ENCODE results near the gene PTPRM. TPM values are rescaled to one million over a fixed set of nuclear protein-coding genes. Genes with fewer than 3 reads are reported as not detected.

Gene PTPRM
- total RNA-seq, 1 donor from 2014 or later: 32.3 TPM

GRCh38 chr18:7850446-7850845, 283.3 kb downstream of the PTPRM start:
- no peak for DNase-seq (ENCODE audit: low read depth in 2 of 2)

DNA sequence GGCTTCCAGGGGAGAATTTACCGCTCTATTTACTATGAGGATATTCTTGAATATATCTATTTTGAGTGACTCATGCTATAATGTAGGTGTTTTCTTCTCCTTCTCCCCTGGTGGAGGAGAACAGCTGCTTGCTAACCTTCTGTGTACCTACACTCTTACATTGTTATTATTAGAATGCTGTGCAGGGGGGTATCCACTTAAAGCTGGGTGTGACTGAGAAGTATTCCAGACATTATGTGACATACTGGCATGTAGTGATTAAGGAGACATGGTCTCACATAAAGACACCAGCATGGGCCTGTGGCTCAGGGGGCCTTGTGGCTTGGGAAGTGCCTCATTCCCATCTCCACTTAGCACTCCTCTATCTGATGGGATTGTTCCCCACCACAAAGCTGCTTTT, 287.9 kb downstream of the PTPRM start:
- no peak for DNase-seq (ENCODE audit: low read depth in 2 of 2)

DNA sequence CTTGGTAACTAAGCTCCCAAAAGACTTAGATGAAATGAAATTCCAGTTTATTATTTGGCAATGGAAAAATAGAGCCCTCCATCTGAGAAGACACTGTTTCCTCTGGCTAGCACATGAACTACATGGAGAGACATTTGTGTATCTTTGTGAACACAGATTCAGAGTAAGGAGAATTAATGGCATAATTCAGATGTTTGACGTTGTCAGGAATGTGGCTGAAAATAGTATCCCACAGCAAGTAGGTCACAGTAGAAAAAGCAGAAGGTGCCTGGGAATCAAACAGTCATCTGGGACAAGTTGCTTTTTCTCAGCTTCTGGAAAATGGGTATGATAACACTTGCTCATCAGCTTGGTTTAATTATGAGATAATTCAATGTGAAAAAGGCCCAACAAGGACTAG, 288.6 kb downstream of the PTPRM start:
- DNase-seq (ENCODE audit: low read depth in 2 of 2): no peak

- no peak for DNase-seq (ENCODE audit: low read depth in 2 of 2)
These were observed 289.0 kb downstream of the PTPRM start for GRCh38 chr18:7856116-7856515.

DNA sequence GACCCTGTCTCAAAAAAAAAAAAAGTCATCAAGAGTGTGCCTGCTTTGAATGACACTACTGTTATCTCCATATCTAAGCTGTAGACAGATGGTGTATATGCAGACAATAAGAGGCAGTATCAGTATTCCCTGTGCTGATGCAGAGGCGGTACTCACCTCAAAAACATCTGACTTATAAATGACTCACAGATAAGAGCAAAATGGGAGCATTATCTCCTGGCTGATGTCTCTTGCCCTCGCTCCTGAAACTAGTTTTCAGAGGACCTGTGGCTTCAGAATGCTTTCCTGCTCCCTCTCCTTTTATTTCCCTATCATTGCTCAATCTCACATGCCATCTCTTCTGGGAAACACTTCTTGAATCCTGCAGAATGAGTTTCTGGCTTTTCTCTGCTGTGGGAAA, 289.6 kb downstream of the PTPRM start:
- no peak for DNase-seq (ENCODE audit: low read depth in 2 of 2)

GRCh38 chr18:7857562-7857961, 290.4 kb downstream of the PTPRM start:
- no peak for DNase-seq (ENCODE audit: low read depth in 2 of 2)

GRCh38 chr18:7859122-7859521, 292.0 kb downstream of the PTPRM start:
- no peak for DNase-seq (ENCODE audit: low read depth in 2 of 2)

DNA sequence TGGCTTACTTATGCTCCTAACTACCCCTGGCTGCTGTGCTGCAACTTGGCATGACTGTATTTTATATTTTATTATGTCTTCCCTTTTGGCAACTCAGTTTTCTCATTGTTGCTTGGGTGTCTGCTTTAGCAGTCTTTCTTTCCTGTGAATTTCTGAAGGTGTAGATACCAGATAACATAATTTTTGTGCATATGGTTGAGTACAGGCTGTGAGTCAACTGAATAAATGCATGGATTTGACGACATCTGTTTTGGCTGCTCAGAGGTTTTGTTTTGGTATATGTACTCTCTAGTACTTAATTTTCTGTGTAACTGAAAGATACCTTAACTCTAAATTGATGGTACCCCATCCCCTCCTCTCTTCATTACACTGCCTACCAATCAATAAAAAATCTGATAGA, 303.1 kb downstream of the PTPRM start:
- no peak for DNase-seq (ENCODE audit: low read depth in 2 of 2)

DNA sequence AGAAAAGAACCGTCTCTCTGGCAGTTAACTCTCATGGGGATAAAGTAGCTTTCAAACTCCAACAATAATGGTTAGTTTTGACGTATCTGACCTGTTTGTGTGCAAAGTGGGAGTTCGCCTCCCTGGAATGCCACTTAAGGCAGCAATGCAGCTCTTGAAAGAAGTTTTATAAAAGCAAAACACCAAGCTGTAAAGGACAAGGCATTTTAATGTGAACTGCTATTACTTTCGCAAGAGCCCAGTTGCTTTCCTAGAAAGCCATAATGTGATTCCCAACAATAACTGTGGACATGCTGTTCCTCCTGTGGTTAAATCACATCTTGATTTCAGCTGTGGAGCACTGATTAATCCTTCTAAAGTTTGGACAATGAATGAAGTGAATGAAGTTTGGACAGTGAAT, 303.7 kb downstream of the PTPRM start:
- DNase-seq (ENCODE audit: low read depth in 2 of 2): no peak

- DNase-seq (ENCODE audit: low read depth in 2 of 2): no peak
These were observed 304.7 kb downstream of the PTPRM start for GRCh38 chr18:7871560-7872456.

- peak; percentile 25 to 75 for DNase-seq (ENCODE audit: low read depth in 2 of 2)
These were observed 305.5 kb downstream of the PTPRM start for GRCh38 chr18:7872569-7872968.

GRCh38 chr18:7873316-7873715, 306.2 kb downstream of the PTPRM start:
- DNase-seq (ENCODE audit: low read depth in 2 of 2): no peak

GRCh38 chr18:7876354-7877104, 309.4 kb downstream of the PTPRM start:
- no peak for DNase-seq (ENCODE audit: low read depth in 2 of 2)

GRCh38 chr18:7877609-7878008, 310.5 kb downstream of the PTPRM start:
- DNase-seq (ENCODE audit: low read depth in 2 of 2): peak in 1 of 2 donors; percentile 7

DNA sequence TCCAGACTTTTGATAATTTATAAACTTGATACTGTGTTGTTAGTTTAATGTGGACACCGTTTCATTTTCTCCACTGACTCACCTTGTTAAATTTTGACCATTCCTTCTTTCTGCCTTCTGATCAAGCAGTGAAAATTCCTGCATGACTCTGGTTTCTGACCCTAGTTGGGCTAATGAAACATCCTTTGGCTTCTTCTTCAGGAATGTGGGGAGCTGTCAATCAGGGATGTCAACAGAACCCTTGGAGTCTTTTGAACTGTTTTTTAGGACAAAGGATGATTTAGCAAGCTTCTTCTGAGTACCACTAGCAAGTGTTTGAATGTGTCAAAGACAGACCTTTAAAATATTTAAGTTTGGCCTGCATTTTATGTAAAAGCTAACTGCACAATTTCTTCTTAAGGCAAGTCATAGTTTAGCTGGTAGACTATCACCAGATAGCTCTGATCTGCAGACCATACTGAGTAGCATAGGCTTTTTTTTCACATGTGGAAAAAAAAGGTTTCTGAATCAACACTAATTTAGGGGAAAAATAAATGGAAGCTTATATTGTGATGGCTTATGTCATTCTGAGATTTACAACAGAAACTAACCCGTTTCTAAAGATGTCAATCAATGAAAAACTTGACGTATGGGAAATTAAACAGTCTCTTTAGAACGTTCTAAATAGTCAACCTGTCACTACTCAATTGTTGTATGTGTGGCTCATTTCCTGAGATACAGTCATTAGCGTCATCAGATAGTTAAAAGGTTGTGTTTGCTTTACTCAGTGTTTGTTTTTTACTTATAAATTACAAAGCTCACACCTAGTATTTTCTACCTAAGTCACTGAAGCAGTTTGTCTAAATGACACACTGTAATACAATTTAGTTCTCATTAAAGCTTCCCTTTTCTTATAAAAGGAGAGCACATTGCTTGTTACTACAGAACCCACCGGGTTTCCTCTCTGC, 311.4 kb downstream of the PTPRM start:
- peak; percentile 87 for DNase-seq (ENCODE audit: low read depth in 2 of 2)

GRCh38 chr18:7879717-7880116, 312.6 kb downstream of the PTPRM start:
- peak in 1 of 2 donors; percentile 6 for DNase-seq (ENCODE audit: low read depth in 2 of 2)

- no peak for DNase-seq (ENCODE audit: low read depth in 2 of 2)
These were observed 318.7 kb downstream of the PTPRM start for GRCh38 chr18:7885865-7886264.

DNA sequence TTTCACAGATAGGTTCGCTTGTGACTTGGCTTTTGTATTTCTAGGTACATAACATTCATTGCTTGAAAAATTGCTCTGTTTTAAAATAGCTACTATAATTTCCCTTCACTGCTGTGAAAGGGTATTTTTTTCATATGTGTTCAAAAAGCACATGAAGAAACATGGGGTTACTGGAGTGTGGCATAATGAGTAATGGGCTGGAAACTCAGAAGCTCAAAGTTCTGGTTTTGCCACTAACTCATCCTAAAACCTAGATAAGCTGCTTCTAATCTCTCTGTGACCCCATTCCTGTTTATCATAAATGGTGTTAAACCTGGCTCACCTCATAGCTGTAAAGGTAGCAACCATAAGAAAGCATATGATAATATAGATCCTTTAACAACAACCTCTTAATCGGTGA, 319.3 kb downstream of the PTPRM start:
- no peak for DNase-seq (ENCODE audit: low read depth in 2 of 2)

- DNase-seq (ENCODE audit: low read depth in 2 of 2): no peak
These were observed 322.4 kb downstream of the PTPRM start for GRCh38 chr18:7889515-7889914.

GRCh38 chr18:7890075-7890474, 323.0 kb downstream of the PTPRM start:
- no peak for DNase-seq (ENCODE audit: low read depth in 2 of 2)

DNA sequence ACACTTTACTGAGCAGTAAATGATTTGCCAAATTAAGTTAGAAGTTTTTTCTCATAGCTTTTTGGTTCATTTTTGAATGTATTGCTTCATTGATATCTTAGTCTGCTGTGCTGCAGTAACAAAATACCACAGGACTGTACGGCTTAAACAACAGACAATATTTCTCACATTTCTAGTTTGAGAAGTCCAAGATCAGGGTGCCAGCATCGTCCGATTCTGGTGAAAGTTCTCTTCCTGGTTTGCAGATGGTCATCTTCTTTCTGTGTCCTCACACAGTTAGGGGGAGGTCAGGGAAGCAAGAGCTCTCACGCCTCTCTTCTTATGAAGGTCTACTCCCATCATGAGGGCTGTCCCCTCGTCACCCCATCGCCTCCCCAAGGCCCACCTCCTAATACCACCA, 325.4 kb downstream of the PTPRM start:
- no peak for DNase-seq (ENCODE audit: low read depth in 2 of 2)

- no peak for DNase-seq (ENCODE audit: low read depth in 2 of 2)
These were observed 327.5 kb downstream of the PTPRM start for GRCh38 chr18:7894592-7894991.

Measured in dermis microvascular lymphatic vessel endothelial cell (primary cell).